HepG2 (cell line): ENCODE measurements around the gene MUCL3. TPM values are rescaled to one million over a fixed set of nuclear protein-coding genes. Genes with fewer than 3 reads are reported as not detected.

Source experiments
- HNRNPK ChIP-seq: fragments of 200-400 bp; formaldehyde crosslinking; IDR thresholded peaks from 2 replicates; pipeline ENCODE4 v1.6.1; 2018; ENCODE audit warnings: low read length, low read depth, moderate library complexity, mild to moderate bottlenecking; ENCODE audit not compliant: poor library complexity, severe bottlenecking
- MBNL3 ChIP-seq: fragments of 250-450 bp; sonication (Bioruptor Pico); conservative IDR thresholded peaks from 2 replicates; pipeline ENCODE4 v1.8.0; 2022; ENCODE audit warnings: mild to moderate bottlenecking, inconsistent platforms
- YEATS4 ChIP-seq: sonication (generic); formaldehyde crosslinking; IDR thresholded peaks from 2 replicates; pipeline ENCODE4 v1.4.0; 2020; ENCODE audit warnings: missing genetic modification reagents, borderline replicate concordance
- ZNF205 ChIP-seq: IDR thresholded peaks from 2 replicates; pipeline ENCODE4 v1.6.1; 2018; ENCODE audit warnings: missing biosample characterization, missing genetic modification reagents
- ZNF230 ChIP-seq: sonication (generic); formaldehyde crosslinking; IDR thresholded peaks from 2 replicates; pipeline ENCODE4 v1.4.0; 2020; ENCODE audit warnings: mild to moderate bottlenecking, missing genetic modification reagents
- ZNF296 ChIP-seq: sonication (generic); formaldehyde crosslinking; conservative IDR thresholded peaks from 2 replicates; pipeline ENCODE4 v1.5.0; 2020; ENCODE audit warnings: mild to moderate bottlenecking, missing genetic modification reagents
- ZNF318 ChIP-seq: sonication (generic); formaldehyde crosslinking; IDR thresholded peaks from 2 replicates; pipeline ENCODE4 v1.4.0; 2020; ENCODE audit warnings: mild to moderate bottlenecking, missing genetic modification reagents
- ZNF580 ChIP-seq: IDR thresholded peaks from 2 replicates; pipeline ENCODE4 v1.6.1; 2016; ENCODE audit warnings: low read depth, borderline replicate concordance
- ZNF891 ChIP-seq: sonication (generic); formaldehyde crosslinking; IDR thresholded peaks from 2 replicates; pipeline ENCODE4 v1.5.0; 2020; ENCODE audit warnings: mild to moderate bottlenecking, missing genetic modification reagents
- polyA plus RNA-seq, 8 experiments: library from polyadenylated mRNA; depleted of rRNA in 3 of 8; stranded (reverse) in 7 of 8; unstranded in 1 of 8; fragments of >200 nt; fragmentation: Illumina TruSeq in 4 of 8; extraction: Trizol in 4 of 8; gene quantifications; 2 replicates each; pipeline versions ENCODE4 v1.2.1 to v1.2.3, GENCODE V29; 2011 to 2016; ENCODE audit warnings: low read depth in 4 of 8, missing spikeins in 1 of 8, mixed read lengths in 1 of 8; ENCODE audit not compliant: insufficient read depth in 1 of 8
- total RNA-seq, 5 experiments: library from RNA; depleted of rRNA; stranded (reverse); fragments of >200 nt; fragmentation: Illumina TruSeq; extraction: Trizol; gene quantifications; 2 replicates each; pipeline ENCODE4 v1.2.3, GENCODE V29; 2016; ENCODE audit warnings: low read depth in 1 of 5

The MUCL3 gene
- total and polyA plus RNA-seq, 2 of the 13 experiments (the other 11 are each of a cell fraction or from before 2014, with no cell fraction given), result not detected

DNA sequence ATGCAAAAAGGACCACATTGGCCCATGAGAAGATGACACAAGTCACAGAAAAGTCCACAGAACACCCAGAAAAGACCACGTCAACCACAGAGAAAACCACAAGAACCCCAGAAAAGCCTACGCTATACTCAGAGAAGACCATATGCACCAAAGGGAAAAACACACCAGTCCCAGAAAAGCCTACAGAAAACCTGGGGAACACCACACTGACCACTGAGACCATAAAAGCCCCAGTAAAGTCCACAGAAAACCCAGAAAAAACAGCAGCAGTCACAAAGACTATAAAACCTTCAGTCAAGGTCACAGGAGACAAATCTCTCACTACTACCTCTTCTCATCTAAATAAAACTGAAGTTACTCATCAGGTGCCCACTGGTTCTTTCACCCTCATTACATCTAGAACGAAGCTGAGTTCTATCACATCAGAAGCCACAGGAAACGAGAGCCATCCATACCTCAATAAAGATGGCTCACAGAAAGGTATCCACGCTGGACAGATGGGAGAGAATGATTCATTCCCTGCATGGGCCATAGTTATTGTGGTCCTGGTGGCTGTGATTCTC lies 11.2 kb downstream of the MUCL3 start (continued):
- TF ChIP-seq ZNF318 (CRISPR knock-in tag), result no peak
- no peak for TF ChIP-seq MBNL3 (CRISPR knock-in tag)
- no peak for TF ChIP-seq HNRNPK
- TF ChIP-seq ZNF891, result no peak
- no peak for TF ChIP-seq ZNF296
- TF ChIP-seq ZNF230 (CRISPR knock-in tag), result no peak
- TF ChIP-seq ZNF205, result no peak
- no peak for TF ChIP-seq YEATS4
- no peak for TF ChIP-seq ZNF580 (CRISPR knock-in tag)
